CD4-positive, alpha-beta T cell treated with Interleukin-10 for 1 hour (primary cell): ENCODE results near the gene ANO6.
"Not testable (repeated sequence)": the region's sequence is repeated elsewhere in the genome, so short reads cannot be mapped to it uniquely, and the experiment has no call there.

Experiments
- DNase-seq: peaks from one replicate; pipeline ENCODE4 v3.0.0-alpha.2; 2020

ANO6 gene

GRCh38 chr12:45215419-45216229 lies at the start of gene ANO6:
Gene ANO6 (plus strand): TSS chr12:45216095. CDS start chr12:45216322, 227 bp downstream.
- peak; percentile 75 for DNase-seq

DNA sequence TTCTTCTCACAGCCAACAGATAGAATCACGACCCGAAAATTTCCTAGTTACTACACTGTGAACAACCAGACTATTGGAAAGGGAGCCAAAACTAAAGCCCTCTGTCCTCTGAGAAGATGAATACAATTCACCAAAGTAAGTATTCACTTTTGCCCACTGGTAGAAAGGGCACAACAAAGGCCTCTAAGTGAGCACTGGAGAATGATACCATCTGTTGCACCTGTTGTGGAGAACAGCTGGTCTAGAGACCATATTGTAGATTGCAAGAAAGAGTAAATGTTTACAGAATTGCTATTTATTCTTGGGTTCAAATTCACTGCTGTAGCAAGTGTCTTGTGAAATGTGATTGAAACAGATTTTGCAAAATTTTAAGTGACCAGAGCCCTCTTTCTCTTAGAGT lies 46.9 kb upstream of the ANO6 start:
- DNase-seq: no peak

DNA sequence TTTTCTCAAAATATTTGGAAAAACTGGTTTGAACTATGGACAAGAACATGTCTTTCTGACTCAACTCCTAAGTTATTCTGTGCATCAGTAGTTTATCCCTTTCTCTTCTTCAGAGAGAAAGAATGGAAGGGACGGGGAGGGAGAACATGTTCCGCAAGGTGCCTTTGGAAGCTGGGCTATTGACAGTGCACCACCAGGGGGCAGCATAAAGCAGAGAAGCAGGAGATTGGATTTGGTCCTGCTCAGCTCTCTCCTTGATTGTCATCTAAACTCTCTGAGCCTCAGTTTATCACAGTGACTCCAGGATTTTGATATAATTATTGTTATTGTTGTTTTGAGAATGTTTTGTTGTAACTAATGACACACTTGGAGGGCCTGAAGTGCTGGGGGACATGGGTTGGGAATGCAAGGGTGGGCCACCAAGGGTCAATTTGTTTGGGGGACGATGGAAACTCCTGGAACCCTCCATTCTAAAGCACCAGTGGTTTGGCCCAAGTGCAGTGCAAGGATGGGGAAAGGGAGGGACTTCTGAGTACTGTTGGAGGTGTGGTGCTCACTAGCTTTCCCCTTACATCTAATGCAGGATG lies 45.3 kb upstream of the ANO6 start:
- peak; percentile 73 for DNase-seq

- DNase-seq: not testable (repeated sequence)
These were observed 42.6 kb upstream of the ANO6 start for GRCh38 chr12:45173293-45173692.

DNA sequence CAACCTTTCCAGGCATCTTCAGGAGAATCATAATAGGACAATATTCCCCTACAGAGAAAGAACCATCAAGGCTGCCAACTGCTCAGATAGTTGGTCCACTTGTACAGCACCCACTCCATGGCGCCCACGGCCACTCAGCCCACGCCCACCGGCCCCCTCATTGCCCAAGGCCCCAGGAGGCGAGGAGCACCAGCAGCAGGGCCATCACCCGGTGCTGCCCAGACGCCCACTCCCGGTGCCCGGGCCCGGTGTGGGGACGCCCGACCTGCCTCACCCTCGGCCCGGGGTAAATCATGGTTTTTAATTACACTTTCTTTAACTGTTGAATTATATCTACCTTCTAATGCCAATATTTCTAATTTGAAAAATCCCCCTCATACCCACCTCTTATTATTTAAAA lies 41.3 kb upstream of the ANO6 start:
- no peak for DNase-seq

- DNase-seq: no peak
These were observed 37.1 kb upstream of the ANO6 start for GRCh38 chr12:45178771-45179170.

- no peak for DNase-seq
These were observed 33.4 kb upstream of the ANO6 start for GRCh38 chr12:45182511-45182910.

DNA sequence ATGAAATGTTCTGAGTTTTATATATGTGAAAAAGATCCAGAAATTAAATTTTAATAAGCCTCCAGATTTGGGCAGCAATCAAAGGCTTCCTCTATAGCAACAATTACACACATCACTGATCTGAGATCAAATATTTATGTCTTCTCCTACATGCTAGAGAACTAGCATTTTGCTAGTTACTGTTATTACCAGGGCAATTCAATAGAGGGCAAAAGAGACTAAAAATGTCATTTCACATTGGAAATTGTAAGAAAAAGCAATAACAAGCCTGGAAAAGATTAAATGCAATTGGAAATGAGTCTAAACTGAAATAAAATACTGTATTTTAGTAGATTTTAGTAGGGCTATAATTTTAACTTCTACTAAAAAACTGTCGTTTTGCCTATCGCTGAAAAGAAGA lies 32.6 kb upstream of the ANO6 start:
- no peak for DNase-seq

DNA sequence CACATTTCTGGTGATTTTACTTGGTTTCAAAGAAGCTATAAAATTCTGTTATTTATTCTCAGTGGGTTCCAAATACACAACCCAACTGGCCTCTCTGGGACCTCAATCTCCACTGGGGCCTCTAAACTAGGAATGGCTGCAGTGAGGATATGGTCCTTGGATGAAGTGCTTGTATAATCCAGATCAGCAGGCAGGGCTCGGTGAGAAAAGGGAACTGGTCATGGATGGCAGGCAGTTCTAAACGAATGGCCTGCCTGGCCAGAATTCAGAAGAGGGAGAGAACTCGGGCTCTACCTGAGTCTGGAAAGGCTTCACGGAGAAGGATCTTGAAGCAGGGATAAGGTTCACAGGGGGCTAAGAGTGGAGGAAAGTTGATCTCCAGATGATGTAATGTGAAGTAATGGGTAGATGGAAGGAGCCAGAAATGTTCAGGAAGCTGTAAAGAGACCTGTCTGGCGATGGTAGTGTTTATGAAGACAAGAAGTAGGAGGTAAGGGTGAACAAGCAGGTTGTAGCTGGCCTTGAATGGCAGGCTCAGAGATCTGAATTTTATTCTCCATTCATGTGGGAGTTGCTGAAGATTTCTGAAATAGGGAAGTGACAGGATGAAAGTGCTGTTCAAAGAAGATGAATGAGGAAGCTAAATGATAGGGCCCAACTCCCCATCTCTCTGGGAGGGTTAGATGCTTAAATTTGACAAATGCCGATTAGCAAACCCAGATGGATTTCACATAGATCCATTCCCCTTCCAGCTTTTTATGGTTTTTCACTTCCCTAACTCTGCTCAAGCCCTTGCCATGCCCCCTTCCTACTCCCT lies 31.5 kb upstream of the ANO6 start:
- no peak for DNase-seq

DNA sequence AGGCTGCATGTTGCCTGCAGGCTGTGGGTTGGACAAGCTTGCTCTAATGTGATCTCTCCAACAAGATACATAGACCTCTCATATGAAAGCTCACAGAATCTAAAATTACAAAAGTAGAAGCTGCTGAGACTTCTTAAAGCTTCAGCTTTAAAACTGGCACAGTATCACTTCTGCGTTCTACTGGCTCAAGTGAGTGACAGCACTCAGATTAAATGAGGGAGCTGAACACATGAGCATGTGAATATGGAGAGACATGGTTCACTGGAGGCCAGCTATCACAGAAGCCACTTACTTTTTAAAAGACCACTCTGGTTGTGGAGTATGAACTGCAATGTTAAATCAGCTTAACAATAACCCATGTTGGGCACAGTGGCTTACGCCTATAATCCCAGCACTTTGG lies 29.1 kb upstream of the ANO6 start:
- no peak for DNase-seq

GRCh38 chr12:45189766-45190403 lies 26.0 kb upstream of the ANO6 start:
- DNase-seq: no peak

- no peak for DNase-seq
These were observed 24.7 kb upstream of the ANO6 start for GRCh38 chr12:45191239-45191638.

DNA sequence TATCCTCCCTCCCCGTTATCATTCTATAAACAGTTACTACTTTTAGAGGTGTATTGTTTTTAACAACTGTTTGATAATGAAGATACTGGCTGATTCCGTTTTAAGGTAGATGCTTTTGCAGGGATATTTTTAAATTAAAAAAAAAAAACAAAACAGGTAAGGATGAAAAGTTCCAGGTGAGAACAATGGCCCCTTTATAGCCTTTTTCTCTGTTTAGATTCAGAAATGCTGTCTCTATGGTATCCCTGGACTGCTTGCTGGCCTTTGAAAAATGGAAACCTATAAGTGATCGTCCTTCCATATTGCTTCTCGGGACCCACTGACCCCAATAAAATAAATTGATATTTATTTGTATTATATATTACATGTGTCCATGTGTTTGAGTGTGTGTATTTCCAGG lies 23.2 kb upstream of the ANO6 start:
- DNase-seq: no peak

GRCh38 chr12:45200491-45201043 lies 15.3 kb upstream of the ANO6 start:
- no peak for DNase-seq

- no peak for DNase-seq
These were observed 12.1 kb upstream of the ANO6 start for GRCh38 chr12:45203767-45204166.

GRCh38 chr12:45204757-45205156 lies 11.1 kb upstream of the ANO6 start:
- no peak for DNase-seq

GRCh38 chr12:45205165-45205825 lies 10.6 kb upstream of the ANO6 start:
- DNase-seq: no peak

- DNase-seq: no peak
These were observed 7.0 kb upstream of the ANO6 start for GRCh38 chr12:45208604-45209487.

GRCh38 chr12:45209784-45210183 lies 6.1 kb upstream of the ANO6 start:
- DNase-seq: no peak

DNA sequence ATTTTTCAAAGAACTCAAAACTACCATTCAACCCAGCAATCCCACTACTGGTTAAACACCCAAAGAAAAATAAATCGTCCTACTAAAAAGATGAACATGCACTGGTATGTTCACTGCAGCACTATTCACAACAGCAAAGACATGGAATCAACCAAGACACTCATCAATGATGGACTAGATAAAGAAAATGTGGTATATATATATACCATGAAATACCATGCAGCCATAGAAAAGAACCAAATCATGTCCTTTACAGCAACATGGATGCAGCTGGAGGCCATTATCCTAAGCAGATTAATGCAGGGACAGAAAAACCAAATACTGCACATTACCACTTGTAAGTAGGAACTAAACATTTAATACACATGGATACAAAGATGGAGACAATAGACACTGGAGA lies 3.8 kb upstream of the ANO6 start:
- no peak for DNase-seq

DNA sequence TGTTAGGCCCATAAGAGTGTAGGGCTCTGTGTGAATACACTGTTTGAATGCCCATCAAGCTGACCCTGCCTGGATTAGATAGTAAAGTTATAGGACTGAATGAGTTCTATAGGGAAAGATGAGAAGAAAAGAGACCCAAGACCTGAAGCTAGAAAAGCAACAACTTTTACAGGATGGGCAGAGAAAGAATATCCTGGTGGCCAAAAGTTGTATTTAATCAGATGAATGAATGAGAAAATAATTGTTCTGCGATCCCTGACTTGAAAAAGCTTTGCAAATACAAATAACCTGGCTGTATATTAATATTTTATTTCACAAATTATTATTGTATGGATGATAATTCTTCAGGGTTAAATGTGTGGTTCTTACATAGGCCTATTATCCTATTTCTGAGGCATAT lies 2.8 kb upstream of the ANO6 start:
- no peak for DNase-seq
